ENCODE results near the gene ANKMY1. TPM values are rescaled to one million over a fixed set of nuclear protein-coding genes. Genes with fewer than 3 reads are reported as not detected.
A peak's percentile ranks its signal among the peaks of the same experiment; 100 is the strongest.

The ANKMY1 gene
- total RNA-seq, 1 donor = 11.2 TPM

- no peaks in the 10 kb centered on the region for H3K79me2 ChIP-seq (ENCODE audit: insufficient read depth, low read length)
- H4K20me1 ChIP-seq (ENCODE audit: insufficient read depth, low read length) = no peaks in the 10 kb centered on the region
- no peak overlapping the region for H3K4me3 ChIP-seq (ENCODE audit: insufficient read depth, low read length)
- H3K36me3 ChIP-seq (ENCODE audit: insufficient read depth, low read length) = no peaks in the 10 kb centered on the region
- no peak overlapping the region for H3K4me2 ChIP-seq (ENCODE audit: insufficient read depth, low read length)
- peak; percentile 82 for DNase-seq (ENCODE audit: insufficient read length, low spot score, missing footprints)
- H2AFZ ChIP-seq (ENCODE audit: low read length) = no peak overlapping the region
- peaks cover 3% of the 10 kb centered on the region for H3K9me3 ChIP-seq (ENCODE audit: low read depth, low read length)
- no peaks in the 10 kb centered on the region for H3K4me1 ChIP-seq (ENCODE audit: insufficient read depth, low read length)
- no peaks in the 10 kb centered on the region for H3K27me3 ChIP-seq (ENCODE audit: insufficient read depth, low read length)
- no peak overlapping the region for H3K27ac ChIP-seq (ENCODE audit: low read depth, low read length)
- TF ChIP-seq CTCF (IDR thresholded peaks at IDR 0.05; ENCODE audit: extremely low read depth, low read depth, low read length) = no peak
Measured at GRCh38 chr2:240472078-240472790, 85.6 kb downstream of the ANKMY1 start.

GRCh38 chr2:240469740-240470139, 88.0 kb downstream of the ANKMY1 start:
- H3K27me3 ChIP-seq (ENCODE audit: insufficient read depth, low read length) = no peaks in the 10 kb centered on the region
- no peak overlapping the region for H3K4me3 ChIP-seq (ENCODE audit: insufficient read depth, low read length)

GRCh38 chr2:240469239-240469636, 88.5 kb downstream of the ANKMY1 start:
- H3K27ac ChIP-seq (ENCODE audit: low read depth, low read length) = no peak overlapping the region

More at GRCh38 chr2:240469740-240470139, 88.0 kb downstream of the ANKMY1 start:
- Histone ChIP-seq H3K27ac (ENCODE audit: low read depth, low read length) (no peak overlapping the region), H4K20me1 (ENCODE audit: insufficient read depth, low read length) (no peaks in the 10 kb centered on the region), H3K36me3 (ENCODE audit: insufficient read depth, low read length) (no peaks in the 10 kb centered on the region), H3K9me3 (ENCODE audit: low read depth, low read length) (peaks cover 3% of the 10 kb centered on the region), H2AFZ (ENCODE audit: low read length) (no peak overlapping the region), H3K4me2 (ENCODE audit: insufficient read depth, low read length) (no peak overlapping the region), H3K4me1 (ENCODE audit: insufficient read depth, low read length) (no peaks in the 10 kb centered on the region), H3K79me2 (ENCODE audit: insufficient read depth, low read length) (no peaks in the 10 kb centered on the region)
- DNase-seq (ENCODE audit: insufficient read length, low spot score, missing footprints) = peak; percentile 29
- TF ChIP-seq CTCF (IDR thresholded peaks at IDR 0.05; ENCODE audit: extremely low read depth, low read depth, low read length) = no peak

More at GRCh38 chr2:240469239-240469636, 88.5 kb downstream of the ANKMY1 start:
- Histone ChIP-seq H3K4me3 (ENCODE audit: insufficient read depth, low read length) (no peak overlapping the region), H3K4me1 (ENCODE audit: insufficient read depth, low read length) (no peaks in the 10 kb centered on the region), H3K79me2 (ENCODE audit: insufficient read depth, low read length) (no peaks in the 10 kb centered on the region), H3K27me3 (ENCODE audit: insufficient read depth, low read length) (no peaks in the 10 kb centered on the region), H2AFZ (ENCODE audit: low read length) (no peak overlapping the region), H4K20me1 (ENCODE audit: insufficient read depth, low read length) (no peaks in the 10 kb centered on the region), H3K36me3 (ENCODE audit: insufficient read depth, low read length) (peaks cover 3% of the 10 kb centered on the region), H3K9me3 (ENCODE audit: low read depth, low read length) (peaks cover 3% of the 10 kb centered on the region), H3K4me2 (ENCODE audit: insufficient read depth, low read length) (no peak overlapping the region)
- peak; percentile 89 for DNase-seq (ENCODE audit: insufficient read length, low spot score, missing footprints)
- no peak for TF ChIP-seq CTCF (IDR thresholded peaks at IDR 0.05; ENCODE audit: extremely low read depth, low read depth, low read length)
